Adrenal gland (tissue), 12 donors: ENCODE measurements around the gene PIAS1. TPM values are rescaled to one million over a fixed set of nuclear protein-coding genes. Genes with fewer than 3 reads are reported as not detected.

Experiments used
- DNase-seq, 7 donors: peaks; one replicate each; pipeline ENCODE4 v3.0.0-alpha.2; 2019 to 2020
- H3K27ac ChIP-seq, 5 donors: fragments of 200-600 bp; sonication (generic) in 4 of 5; 1 replicate in 3 of 5; 2 replicates in 2 of 5; pipeline versions ENCODE4 v1.5.1 to v1.8.0; 2016 to 2020; ENCODE audit warnings: mild to moderate bottlenecking in 1 of 5
- H3K27me3 ChIP-seq: fragments of 200-600 bp; 2 replicates; pipeline ENCODE4 v1.8.0; 2021
- H3K36me3 ChIP-seq, 2 donors: fragments of 200-600 bp; replicated peaks in 1 of 2; 1 replicate in 1 of 2; 2 replicates in 1 of 2; pipeline versions ENCODE4 v1.5.1 to v1.8.0; 2018 to 2022
- H3K4me1 ChIP-seq, 2 donors: fragments of 200-600 bp; replicated peaks in 1 of 2; 1 replicate in 1 of 2; 2 replicates in 1 of 2; pipeline versions ENCODE4 v1.5.1 to v1.8.0; 2018 to 2021
- H3K4me3 ChIP-seq, 4 donors: fragments of 200-600 bp; sonication (generic) in 3 of 4; one replicate each; pipeline ENCODE4 v1.5.1; 2016 to 2018
- H3K9me3 ChIP-seq, 3 donors: fragments of 200-600 bp; sonication (generic) in 1 of 3; replicated peaks in 1 of 3; 1 replicate in 2 of 3; 2 replicates in 1 of 3; pipeline versions ENCODE4 v1.5.1 to v1.8.0; 2016 to 2021
- CTCF ChIP-seq, 6 experiments: fragments of 450-650 bp in 4 of 6; fragments of 200-600 bp in 2 of 6; sonication (generic) in 1 of 6; IDR thresholded peaks; 1 replicate in 5 of 6; 2 replicates in 1 of 6; pipeline versions ENCODE4 v1.5.1 to v1.8.0; 2016 to 2021; ENCODE audit warnings: antibody characterized with exemption in 6 of 6, mild to moderate bottlenecking in 2 of 6, moderate library complexity in 1 of 6
- POLR2A ChIP-seq, 2 donors: fragments of 450-650 bp; IDR thresholded peaks; one replicate each; pipeline ENCODE4 v1.6.1; 2017; ENCODE audit warnings: antibody characterized with exemption in 2 of 2, mild to moderate bottlenecking in 2 of 2, moderate library complexity in 1 of 2
- WGBS, 4 donors: extraction: QIAGEN DNeasy Blood & Tissue Kit in 2 of 4; methylation state at CpG; one replicate each; pipeline versions ENCODE4 v1.1.5 to v1.1.7; 2013 to 2017; 5-methylcytosine and 5-hydroxymethylcytosine counted together
- intact Hi-C, 2 donors: fragments of 100-400 bp; cut with DNase I; formaldehyde crosslinking; loops; one replicate each; pipeline versions ENCODE4 v1.14.1 to v1.15.0; 2022 to 2023
- polyA plus RNA-seq, 3 donors: library from polyadenylated mRNA; stranded (reverse); fragments of 200-250 nt in 2 of 3; fragments of 350-450 nt in 1 of 3; fragmentation: Illumina TruSeq in 1 of 3; extraction: RNeasy Lipid Tissue Mini Kit (QIAGEN cat#74804) in 1 of 3; gene quantifications; one replicate each; pipeline ENCODE4 v1.2.3, GENCODE V29; 2013 to 2014
- total RNA-seq, 9 donors: library from RNA; depleted of rRNA in 4 of 9; stranded (reverse); fragments of >200 nt in 4 of 9; fragments of 120-200 nt in 1 of 9; fragmentation: NEBNext Ultra II Directional in 1 of 9; extraction: Animal tissue kit (Norgen Biotek cat#: 25700) in 1 of 9; gene quantifications; one replicate each; pipeline versions ENCODE4 v1.1.0 to v1.2.4, GENCODE V29; 2013 to 2023
- donor health status: healthy with polysubstance abuse.
- donor health status: Bipolar disorder and iron deficiency.
- donor health status: DM: yes; HTN: yes; CAD: no.
- donor health status: DM: no; HTN: no; CAD: no.
- donor health status: DM: no; HTN: no; CAD: no.
- donor health status: DM: yes; HTN: yes; CAD: no.

PIAS1 gene
- total and polyA plus RNA-seq, 12 donors, result 12.7 to 60.0 (median 38.8) TPM

GRCh38 chr15:68075764-68076385, 21.8 kb downstream of the PIAS1 start:
- DNase-seq, result no peak
- WGBS, 4 donors, result 97% methylated on average over 18 of the region's 18 CpGs
- Histone ChIP-seq H3K27me3 (no peaks in the 10 kb centered on the region), H3K4me3 (no peak overlapping the region), H3K4me1 (peaks cover 19 to 42% of the 10 kb centered on the region in 2 donors), H3K36me3 (no peaks in the 10 kb centered on the region), H3K9me3 (no peaks in the 10 kb centered on the region), H3K27ac (no peak overlapping the region)
- intact Hi-C loops, result no loop called here
- TF ChIP-seq POLR2A (IDR thresholded peaks at IDR 0.05), result no peak

- Histone ChIP-seq H3K4me1 (peaks cover 30 to 63% of the 10 kb centered on the region in 2 donors), H3K9me3 (no peaks in the 10 kb centered on the region), H3K27ac (no peak overlapping the region), H3K4me3 (no peak overlapping the region), H3K36me3 (no peaks in the 10 kb centered on the region), H3K27me3 (no peaks in the 10 kb centered on the region)
- TF ChIP-seq POLR2A (IDR thresholded peaks at IDR 0.05), result no peak
- TF ChIP-seq CTCF (IDR thresholded peaks at IDR 0.05), result no peak
- WGBS, 4 donors, result 60 to 72% (median 66%) methylated on average over 3 of the region's 3 CpGs
- DNase-seq, result no peak
- intact Hi-C loops, result no loop called here
Measured at GRCh38 chr15:68078365-68078764, 24.2 kb downstream of the PIAS1 start.

- no peak for TF ChIP-seq CTCF (IDR thresholded peaks at IDR 0.05)
- H3K27ac ChIP-seq, result no peak overlapping the region
- DNase-seq, result no peak
- H3K9me3 ChIP-seq, result no peaks in the 10 kb centered on the region
- no peaks in the 10 kb centered on the region for H3K36me3 ChIP-seq
- intact Hi-C loops, result no loop called here
- 64 to 85% (median 72%) methylated on average over 1 of the region's 1 CpG for WGBS, 4 donors
- no peaks in the 10 kb centered on the region for H3K27me3 ChIP-seq
- H3K4me3 ChIP-seq, result no peak overlapping the region
- peaks cover 38 to 74% of the 10 kb centered on the region in 2 donors for H3K4me1 ChIP-seq
Measured at GRCh38 chr15:68080334-68080733, 26.2 kb downstream of the PIAS1 start.

GRCh38 chr15:68080783-68081182, 26.7 kb downstream of the PIAS1 start:
- Histone ChIP-seq H3K36me3 (no peaks in the 10 kb centered on the region), H3K4me1 (peaks cover 38 to 75% of the 10 kb centered on the region in 2 donors), H3K27ac (no peak overlapping the region), H3K27me3 (no peaks in the 10 kb centered on the region), H3K4me3 (no peak overlapping the region), H3K9me3 (no peaks in the 10 kb centered on the region)
- TF ChIP-seq CTCF (IDR thresholded peaks at IDR 0.05) (no peak), POLR2A (IDR thresholded peaks at IDR 0.05) (no peak)
- intact Hi-C loops, result no loop called here
- WGBS, 4 donors, result 64 to 75% (median 65%) methylated on average over 3 of the region's 3 CpGs
- DNase-seq, result no peak

- no peaks in the 10 kb centered on the region for H3K27me3 ChIP-seq
- H3K4me1 ChIP-seq, result peaks cover 38 to 73% of the 10 kb centered on the region in 2 donors
- H3K4me3 ChIP-seq, result no peak overlapping the region
- DNase-seq, result no peak
- TF ChIP-seq POLR2A (IDR thresholded peaks at IDR 0.05) (no peak), CTCF (IDR thresholded peaks at IDR 0.05) (no peak)
- 47 to 62% (median 57%) methylated on average over 4 of the region's 4 CpGs for WGBS, 4 donors
- H3K9me3 ChIP-seq, result no peaks in the 10 kb centered on the region
- intact Hi-C loops, result no loop called here
- peaks cover 0 to 5% of the 10 kb centered on the region in 2 donors for H3K36me3 ChIP-seq
- no peak overlapping the region for H3K27ac ChIP-seq
Measured at GRCh38 chr15:68081869-68082505, 27.9 kb downstream of the PIAS1 start.
